GM21737 (cell line): ENCODE measurements around the gene LIPM.
A peak's percentile ranks its signal among the peaks of the same experiment; 100 is the strongest.

ENCODE experiments used
- ATAC-seq: cut with Tn5 transposase; IDR thresholded peaks from one replicate; pipeline ENCODE4 v1.9.1; 2021; ENCODE audit warnings: mild to moderate bottlenecking, moderate library complexity; ENCODE audit not compliant: unreplicated experiment

The LIPM gene, protein sequence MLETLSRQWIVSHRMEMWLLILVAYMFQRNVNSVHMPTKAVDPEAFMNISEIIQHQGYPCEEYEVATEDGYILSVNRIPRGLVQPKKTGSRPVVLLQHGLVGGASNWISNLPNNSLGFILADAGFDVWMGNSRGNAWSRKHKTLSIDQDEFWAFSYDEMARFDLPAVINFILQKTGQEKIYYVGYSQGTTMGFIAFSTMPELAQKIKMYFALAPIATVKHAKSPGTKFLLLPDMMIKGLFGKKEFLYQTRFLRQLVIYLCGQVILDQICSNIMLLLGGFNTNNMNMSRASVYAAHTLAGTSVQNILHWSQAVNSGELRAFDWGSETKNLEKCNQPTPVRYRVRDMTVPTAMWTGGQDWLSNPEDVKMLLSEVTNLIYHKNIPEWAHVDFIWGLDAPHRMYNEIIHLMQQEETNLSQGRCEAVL

DNA sequence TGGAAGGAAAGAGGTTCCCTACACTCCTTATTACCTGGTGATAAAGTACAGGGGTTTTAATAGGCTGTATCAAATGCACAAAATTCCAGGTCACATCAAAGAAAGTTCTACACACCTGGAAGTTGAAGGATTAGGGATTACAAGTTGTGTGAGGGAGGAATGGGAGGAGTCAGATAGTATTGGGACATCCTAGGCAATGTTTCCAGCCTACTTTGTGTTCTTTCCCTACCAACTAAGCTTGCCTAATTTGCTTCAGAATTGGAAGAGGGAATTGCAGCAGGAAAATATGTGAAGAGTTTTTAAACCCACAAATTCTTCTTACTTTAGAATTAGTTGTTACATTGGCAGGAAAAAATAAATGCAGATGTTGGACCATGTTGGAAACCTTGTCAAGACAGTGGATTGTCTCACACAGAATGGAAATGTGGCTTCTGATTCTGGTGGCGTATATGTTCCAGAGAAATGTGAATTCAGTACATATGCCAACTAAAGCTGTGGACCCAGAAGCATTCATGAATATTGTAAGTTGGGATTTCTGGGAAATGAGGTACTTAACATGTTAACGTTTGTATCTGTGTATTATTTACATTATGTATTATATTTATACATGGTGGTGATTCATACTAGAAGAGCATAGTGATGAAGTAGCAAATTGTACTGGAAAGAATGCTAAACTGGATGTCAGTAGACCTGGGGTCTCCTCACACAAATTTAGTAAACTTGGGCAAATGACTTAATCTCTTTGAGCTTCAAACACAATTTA is at the start of gene LIPM:
Gene LIPM (plus strand): TSS at position 208 of the 763 bp plus-strand sequence. CDS start 167 bp downstream, at position 375.
- no peak for ATAC-seq

DNA sequence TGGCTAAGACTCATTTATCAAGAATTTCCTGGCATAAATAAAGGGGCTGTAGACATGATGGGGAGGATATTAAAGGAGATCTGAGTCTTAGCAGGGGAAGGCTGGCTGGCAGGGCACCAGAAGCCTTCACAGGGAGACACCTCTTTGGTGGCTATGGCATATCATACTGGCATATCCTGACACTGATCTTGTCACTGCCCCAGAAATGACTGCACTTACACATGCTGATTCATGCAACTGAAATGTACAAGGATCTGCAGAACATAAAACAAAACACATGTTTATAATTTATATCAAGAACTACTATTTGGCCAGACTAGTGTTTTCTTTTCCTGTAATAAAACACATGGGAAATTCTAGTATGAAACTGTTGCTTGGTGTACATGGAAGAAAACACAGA is 48.2 kb upstream of the LIPM start:
- ATAC-seq: no peak

DNA sequence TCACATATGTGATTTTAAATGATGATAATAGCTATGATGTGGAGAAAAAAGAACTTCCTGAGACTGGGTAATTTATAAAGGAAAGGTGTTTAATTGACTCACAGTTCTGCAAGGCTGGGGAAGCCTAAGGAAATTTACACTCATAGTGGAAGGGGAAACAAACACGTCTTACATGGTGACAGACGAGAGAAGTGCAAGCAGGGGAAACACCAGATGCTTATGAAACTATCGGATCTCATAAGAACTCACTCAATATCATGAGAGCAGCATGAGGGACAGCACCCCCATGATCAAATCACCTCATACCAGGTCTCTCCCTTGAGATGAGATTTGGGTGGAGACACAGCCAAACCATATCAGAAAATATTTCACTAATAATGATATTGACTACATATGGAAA is 46.8 kb upstream of the LIPM start:
- peak; percentile 59 for ATAC-seq

DNA sequence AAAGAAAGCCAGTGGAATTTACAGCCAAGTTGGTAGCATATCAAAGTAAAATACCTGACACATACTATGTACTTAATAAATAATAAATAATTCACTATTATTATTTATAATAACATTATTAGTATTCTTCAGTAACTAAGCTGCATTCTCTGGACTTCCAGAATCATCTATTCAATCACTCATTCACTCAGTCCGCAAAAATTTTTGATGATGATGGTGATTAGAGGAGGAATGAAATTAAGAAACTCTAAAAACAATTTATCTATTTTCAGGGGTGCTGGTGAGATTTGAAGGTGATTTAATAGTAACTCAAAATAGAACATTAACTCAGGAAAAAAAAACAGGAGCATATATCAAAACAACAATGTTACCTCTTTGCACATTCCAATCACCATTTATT is 45.9 kb upstream of the LIPM start:
- no peak for ATAC-seq

DNA sequence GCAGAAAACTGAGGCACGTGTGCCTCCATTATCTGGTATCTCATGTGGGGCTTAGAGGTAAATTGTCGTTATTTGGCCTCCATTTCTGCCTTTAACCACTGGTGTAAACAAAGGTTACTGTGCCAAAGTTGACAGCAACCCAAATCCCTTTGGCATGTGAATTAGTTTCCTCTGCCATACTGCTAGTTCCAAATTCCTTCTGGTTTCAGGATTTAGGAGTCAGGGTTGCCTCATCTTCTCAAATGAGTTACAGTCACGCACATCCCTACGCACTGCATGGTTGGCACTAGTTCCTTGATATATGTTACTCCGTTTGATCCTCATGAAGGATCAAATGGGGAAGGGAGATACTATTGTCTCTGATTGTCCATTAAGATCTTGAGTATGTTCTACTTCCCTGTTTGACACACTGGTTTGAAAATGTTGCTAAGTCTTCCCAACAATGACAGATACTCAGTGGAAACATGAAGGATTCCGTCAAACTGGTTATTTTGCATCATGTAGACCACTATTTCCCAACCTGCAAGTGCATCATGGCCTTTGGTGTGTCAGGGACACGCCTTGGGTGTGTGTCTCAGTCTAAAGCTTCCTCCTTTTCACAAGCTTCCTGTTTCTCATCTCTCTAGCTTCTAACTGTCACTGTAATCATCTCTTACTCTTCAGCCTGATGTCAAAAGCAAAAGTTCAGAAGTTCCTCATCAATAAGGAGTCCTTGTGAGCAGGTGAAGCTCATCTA is 43.0 kb upstream of the LIPM start, which contains the start of gene LIPN:
Gene LIPN (plus strand): TSS at position 655 of the 736 bp plus-strand sequence. CDS start 1,386 bp downstream, outside the sequence.
- ATAC-seq: no peak

DNA sequence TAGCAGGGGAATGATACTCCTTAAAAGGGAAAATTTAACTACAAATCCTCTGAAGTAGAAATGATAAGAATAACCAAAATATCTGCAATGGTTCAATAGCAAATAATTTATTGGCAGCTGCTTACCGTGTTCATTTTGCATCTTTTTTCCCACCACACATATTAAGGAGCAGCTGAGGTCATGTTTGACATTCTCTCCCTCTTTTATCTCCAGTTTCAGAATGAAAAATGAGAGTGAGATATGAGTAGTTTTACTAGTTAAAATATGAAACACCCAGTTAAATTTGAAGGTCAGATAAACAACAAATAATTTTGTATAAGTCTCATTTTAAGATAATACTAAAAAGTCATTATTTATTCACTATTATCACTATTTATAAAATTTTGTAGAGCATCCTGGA is 39.6 kb upstream of the LIPM start:
- ATAC-seq: no peak

DNA sequence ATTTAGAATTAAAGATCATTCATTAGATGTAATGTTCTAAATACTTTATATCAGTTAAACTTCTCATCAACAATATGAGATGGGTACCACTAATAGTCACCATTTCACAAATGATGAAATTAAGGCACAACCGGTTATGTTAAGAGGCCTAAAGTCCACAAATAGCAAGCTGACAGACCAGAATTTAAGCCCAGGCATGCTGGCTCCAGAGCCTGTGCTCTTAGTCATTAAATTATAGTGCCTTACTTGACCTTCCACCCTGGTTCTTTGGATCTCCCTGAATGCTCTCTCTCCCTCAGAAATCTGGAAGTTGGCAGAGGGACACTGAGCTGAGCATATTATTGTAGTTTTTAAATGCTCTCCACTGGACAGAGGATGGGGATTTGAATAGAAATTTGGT is 39.1 kb upstream of the LIPM start:
- ATAC-seq: no peak

DNA sequence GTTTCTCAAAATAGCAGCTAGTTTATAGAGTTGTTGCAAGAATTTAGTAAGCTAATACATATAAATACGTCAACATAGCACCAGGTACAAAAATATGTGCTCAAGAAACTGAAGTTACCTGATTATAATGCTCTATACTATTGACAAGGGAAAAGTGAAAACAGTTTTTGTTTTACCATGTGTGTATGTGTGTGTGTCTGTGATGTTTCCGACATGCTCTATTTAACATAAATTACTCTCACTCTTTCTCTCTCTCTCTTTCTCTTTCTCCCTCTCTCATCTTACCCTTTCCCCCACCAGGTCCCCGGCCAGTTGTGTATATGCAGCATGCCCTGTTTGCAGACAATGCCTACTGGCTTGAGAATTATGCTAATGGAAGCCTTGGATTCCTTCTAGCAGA is 38.4 kb upstream of the LIPM start:
- ATAC-seq: no peak

DNA sequence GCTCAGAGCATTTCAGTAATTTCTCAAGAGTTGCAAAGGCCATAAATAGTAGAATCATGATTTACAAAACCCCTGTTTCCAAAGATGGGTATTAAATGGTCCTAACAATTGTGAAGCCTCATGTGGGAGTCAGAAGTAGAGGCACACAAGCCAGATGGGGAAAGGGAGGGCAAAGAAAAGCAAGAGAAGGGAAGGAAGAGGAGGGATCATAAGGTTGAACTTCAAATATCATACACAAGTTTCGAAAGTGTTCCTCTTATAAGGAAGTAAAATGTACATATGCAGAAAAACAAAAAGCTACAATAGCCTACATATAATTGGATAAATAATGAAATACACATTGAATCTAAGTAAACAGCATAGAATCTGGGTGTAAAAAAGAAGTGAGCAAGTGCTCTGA is 36.7 kb upstream of the LIPM start:
- ATAC-seq: no peak

DNA sequence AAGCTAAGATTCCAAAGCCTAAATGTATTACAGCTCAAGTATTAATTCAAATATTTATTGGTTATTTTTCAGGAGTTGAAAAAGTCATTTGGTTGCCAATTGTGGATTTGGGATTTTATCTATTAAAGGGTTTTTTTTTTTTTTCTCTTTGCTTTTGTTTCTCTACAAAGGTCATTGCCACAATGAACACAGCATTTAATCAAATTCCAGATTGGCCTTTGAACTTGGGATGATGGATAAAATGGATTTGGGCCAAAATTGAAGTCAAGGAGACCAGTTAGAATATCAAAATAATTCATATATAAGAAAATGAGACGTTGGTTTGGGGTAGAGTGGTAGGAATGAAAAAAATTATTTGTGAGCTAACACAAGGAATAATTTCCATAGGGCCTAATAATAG is 33.1 kb upstream of the LIPM start:
- ATAC-seq: no peak

DNA sequence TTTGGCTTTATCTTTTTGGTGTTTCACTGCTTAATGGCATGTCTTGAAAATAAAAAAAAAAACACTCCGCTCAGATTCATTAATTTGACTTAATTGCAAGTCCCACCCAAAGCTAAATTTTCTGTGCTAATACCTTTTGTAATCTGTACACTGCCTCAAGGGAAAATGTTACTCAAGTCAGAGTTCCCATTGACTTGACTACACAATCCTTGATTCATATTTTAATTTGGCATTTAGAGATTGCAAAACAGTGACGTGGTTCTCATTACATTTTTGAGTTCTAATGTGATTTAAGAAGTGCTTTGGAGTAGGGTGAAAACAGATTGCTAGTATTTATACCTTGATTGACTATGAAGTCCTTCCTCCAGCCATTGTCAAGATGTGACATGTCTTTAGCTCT is 21.3 kb upstream of the LIPM start:
- ATAC-seq: no peak

DNA sequence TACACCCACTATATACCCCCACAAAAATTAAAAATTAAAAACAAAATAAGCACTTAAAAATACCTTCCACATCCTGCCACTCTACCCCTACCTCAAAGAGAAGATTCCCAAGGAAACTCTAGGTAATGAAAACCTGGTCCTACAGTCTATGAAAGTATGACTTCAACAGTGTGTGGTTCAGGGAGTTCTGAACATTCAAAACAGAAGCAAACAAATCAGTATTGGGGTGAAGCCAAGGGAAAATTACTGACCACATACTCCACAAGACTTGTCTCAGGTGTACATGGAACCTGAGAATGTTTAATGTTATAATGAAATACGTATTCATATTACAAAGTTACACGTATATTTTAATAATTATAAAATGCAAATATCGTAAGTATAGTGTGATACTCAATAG is 20.3 kb upstream of the LIPM start:
- no peak for ATAC-seq

DNA sequence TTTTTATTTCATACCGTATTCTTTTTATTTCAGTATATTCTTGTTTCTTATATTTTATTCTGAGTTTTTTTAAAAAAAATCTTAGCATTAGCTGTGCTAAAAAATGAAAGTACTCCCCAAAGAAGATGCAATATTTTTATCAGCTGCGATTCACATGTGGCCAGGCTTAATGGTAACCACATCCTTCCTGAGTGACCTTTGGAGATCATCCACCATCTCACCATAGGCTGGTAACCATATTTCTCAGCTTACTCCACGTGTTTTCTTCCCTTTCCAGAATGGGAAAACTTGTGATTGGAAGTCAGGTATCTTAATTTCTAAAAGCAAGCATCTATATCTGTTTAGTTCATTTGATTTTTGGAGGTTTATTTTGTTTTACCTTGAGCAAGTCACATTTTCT is 18.8 kb upstream of the LIPM start:
- no peak for ATAC-seq

DNA sequence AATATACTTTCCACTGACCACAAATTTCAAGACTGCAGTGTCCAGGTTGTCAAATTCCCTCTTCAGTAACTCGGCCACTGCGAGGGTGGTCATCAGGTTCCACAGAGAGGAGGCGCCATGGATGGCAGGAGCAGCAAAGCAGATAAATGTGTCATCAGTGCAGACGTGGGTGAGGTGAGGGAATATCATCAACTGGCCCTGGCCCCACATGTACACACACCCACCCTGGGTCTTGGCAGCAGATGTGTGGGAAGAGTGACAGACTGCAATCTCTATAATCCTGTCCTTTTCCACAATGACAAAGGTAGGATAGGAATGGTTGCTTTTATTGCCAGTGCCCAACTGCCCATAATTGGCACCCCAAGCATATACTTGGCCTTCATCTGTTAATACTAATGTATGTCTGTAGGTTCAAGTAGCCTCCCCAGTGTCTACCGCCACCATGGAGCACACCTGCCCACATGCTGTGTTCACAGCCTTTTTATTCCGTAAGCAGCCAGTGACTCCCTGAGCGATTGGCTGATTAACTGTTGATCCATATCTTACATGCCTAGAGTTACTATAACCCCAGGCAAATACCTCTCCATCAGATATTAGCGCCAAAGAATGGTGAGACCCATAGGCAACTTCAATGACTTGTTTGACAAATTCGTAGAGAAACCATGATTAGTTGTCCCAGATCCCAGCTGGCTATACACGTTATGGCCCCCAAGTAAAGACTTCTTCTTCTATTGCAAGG is 16.3 kb upstream of the LIPM start:
- no peak for ATAC-seq

DNA sequence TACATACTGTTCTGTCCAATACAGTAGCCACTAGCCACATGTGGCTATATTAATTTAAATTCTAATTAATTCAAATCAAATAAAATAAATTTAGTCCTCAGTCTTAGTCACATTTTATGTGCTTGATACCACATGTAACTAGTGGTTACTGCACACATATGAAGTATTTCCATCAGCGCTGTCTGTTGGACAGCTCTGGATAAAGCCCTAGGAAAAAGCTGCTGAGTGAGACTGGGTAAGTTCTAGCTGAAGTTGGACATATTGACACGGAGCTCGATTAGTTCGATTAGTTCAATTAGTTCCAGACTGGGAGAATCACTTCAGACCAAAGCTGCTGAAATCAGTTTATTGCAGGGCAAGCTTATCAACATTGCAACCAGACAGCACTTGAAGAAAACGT is 15.1 kb upstream of the LIPM start:
- no peak for ATAC-seq

DNA sequence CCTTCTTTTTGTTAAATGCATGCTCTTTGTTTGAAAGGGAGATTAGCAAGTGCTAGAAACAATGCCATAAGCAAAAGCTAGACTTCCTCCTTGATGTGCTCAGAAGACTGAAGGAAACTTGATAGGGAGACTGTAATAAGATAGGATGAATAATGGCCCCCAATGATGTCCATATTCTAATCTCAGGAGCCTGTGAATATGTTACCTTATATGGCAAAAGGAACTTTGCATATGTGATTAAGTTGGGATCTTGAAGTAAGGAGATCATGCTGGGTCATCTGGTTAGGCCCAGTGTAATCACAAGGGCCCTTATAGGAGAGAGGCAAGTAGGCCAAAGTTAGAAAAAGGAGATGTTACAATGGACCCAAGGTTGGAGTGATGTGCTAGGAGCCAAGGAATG is 13.6 kb upstream of the LIPM start:
- ATAC-seq: no peak

DNA sequence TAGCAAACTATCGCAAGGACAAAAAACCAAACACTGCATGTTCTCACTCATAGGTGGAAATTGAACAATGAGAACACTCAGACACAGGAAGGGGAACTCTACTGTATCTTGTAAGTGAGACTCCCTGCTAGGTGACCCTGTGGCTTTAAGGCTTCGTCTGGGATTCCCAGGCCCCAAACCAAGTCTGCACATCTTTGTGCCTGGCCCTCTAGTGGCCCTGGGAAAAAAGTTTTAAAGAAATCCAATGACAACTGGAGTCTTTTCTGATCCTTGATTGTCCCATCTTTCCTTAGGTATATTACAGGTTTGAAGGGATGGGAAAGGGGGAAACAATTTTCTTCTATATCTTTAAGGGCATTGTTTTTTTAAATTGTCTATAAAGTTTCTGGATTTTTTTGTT is 10.6 kb upstream of the LIPM start:
- no peak for ATAC-seq

DNA sequence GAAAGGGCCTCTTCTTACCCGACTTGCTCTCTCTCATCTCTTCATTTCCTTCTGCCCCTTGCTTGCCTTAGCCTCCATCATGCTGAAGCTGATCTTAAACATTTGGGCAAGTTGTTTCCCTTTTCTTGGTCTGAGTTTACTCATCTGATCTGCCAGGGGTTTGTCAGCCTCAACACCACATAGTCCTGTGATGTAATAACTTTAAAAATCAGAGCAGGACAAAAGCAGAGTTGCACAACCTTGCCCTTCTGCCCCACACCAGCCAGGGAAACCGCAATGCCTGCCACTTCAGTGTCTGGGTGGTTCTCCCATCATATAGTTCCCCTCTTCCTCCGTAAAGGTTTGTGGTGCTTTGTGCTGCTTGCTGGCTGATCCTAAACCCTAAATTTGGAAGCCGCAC is 9.9 kb upstream of the LIPM start:
- ATAC-seq: no peak

DNA sequence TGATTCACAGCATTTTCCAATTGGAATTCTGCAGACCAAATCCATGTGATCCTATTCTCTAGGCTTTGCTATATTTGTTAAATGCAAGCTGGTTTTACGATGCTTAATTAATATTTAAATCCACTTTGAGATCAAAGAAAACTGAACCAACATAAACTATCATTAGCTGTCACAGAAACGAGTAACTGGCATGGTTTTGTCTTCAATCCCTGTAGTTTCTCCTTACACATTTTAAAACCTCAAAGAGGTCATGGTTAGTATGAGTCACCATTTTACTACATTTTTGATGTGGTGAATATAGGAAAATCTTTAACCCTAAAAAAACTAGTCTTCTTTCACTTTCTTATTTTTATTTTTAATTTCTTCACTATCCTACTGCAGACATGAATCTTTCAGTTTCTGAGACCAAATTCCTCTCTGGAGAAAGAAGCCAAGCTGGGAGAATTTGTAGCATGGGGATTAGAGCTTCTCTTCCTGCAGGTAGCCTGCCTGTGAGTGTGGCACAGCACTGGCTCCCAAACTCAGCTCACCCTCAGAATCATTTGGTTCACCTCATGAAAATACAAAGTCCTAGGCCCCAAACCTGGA is 8.7 kb upstream of the LIPM start:
- no peak for ATAC-seq

DNA sequence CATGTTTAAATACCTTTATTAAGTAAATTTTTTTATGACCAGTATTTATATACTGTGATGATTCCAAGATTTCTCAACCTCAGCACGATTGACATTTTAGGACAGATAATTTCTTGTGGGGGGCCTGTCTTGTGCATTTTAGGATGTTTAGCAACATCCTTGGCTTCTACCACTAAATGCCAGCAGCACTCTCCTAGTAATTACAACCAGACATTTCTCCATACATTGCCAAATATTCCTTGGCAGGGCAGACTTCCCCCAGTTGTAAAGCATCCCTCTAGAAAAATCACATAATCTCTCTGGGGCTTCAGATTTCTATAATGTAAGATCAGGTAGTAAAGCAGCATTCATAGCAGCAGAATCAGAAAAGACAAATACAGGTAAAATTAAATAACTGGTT is 7.8 kb upstream of the LIPM start:
- ATAC-seq: no peak
